ENCODE data around the gene EML4.
"Not testable (repeated sequence)": the region's sequence is repeated elsewhere in the genome, so short reads cannot be mapped to it uniquely, and the experiment has no call there.

EML4 gene

GRCh38 chr2:42361728-42362283, 192.7 kb downstream of the EML4 start:
- DNase-seq, result no peak

DNA sequence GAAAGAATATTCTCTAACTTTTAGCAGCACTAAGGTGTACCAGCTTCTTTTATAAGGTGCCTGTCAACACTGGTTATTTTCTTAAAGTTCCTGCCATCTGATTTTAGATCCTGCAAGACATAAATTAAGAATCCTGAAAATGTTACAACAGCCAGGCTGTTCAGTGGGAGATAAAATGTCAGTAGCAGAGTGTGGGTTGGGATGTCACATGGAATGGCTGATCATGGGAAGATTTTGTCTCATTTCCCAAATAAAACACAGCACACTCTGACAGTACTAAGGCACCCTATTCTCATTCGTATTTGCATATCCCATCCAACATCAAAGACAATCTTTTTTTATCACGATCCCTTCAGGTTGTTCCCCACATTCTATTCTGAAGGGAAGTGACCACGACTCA, 194.3 kb downstream of the EML4 start:
- DNase-seq, result no peak

DNA sequence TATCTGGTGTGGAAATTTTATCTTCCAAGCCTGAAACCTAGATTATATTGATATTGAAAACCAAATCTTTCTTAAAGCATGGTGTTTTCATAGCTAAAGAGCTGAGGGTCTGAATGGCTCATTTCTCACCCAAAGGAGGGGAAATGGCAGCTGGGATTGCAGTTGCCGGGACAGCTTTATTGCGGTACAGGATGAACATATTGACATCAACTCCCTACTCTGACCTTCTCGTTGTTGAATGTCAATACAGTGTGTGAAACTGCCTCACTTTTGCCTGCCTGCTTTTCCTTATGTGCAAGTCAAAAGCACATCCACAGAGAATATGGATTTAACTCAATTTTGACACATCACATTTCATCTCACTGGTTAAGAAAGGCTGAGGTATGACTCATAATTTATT, 195.5 kb downstream of the EML4 start:
- DNase-seq, result no peak

DNA sequence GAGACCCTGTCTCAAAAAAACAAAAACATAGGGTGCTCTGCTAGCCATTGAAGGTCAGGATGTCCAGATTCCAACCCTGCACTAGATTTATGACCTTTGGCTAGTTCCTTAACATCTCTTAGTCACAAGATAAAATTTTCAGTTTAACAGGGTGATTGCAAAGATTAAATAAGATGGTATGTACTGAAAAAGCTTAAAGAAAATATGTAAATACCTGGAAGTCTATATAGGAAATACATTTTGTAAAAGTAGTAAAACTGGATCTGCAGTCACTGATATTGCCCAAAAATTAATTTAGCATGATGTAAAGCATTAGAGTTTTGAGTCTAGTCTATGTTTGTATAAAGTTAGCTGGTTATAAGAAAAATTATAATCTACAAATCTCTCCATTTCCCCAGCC, 197.3 kb downstream of the EML4 start:
- DNase-seq, result no peak

DNA sequence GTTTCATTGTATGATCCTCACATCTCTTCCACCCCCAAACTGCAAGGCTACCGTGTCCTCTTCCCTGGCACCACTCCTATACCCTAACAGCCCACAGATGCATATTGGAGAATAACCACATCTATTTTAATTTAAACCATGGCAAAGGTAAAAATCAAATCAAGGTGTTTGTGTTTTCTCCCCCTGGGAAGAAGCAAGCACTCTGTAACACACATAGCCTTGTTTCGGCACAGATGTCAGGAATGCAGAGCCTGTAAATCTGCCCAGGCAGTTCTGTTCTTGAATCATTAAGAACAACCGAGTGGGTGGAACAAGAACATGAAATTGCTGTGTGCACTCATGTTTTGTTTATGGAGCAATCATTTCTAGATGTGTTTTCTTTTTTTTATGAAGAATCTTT, 198.7 kb downstream of the EML4 start:
- DNase-seq, result peak in 1 of 2 experiments; percentile 12

DNA sequence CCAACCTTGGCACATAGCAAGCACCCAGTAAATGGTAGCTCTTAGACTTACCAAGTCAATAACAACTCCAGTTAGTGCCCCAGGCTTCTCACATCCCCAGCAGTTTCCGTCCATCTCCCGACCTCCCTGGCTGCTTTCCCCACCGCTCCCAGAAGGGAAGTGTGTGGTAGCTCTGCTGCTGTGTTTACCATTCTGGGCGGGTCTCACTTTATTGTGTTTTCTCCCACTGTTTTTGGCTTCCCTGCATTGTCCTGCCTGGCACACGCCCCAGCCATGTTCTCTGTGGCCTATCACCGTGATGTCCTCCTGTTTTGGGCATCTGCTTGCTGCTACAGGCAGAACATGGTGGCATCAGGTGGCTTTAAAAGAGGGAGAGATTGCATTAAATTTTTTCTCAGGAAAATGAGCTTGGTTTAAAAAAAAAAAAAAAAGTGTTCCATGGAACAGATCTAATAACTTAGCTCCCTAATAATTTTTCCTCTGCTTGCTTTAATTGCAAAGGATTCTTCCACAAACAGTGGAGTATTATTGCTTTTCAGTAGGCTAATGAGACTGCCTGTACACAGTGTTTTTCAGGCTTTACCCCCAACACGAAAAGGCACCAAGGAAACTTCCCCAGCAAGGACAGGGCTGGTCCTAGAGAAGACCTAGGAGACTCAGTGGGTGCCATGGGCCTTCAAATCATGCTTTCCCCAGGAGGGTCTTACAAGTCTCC, 199.8 kb downstream of the EML4 start:
- DNase-seq, result peak; percentile 85 to 94

DNA sequence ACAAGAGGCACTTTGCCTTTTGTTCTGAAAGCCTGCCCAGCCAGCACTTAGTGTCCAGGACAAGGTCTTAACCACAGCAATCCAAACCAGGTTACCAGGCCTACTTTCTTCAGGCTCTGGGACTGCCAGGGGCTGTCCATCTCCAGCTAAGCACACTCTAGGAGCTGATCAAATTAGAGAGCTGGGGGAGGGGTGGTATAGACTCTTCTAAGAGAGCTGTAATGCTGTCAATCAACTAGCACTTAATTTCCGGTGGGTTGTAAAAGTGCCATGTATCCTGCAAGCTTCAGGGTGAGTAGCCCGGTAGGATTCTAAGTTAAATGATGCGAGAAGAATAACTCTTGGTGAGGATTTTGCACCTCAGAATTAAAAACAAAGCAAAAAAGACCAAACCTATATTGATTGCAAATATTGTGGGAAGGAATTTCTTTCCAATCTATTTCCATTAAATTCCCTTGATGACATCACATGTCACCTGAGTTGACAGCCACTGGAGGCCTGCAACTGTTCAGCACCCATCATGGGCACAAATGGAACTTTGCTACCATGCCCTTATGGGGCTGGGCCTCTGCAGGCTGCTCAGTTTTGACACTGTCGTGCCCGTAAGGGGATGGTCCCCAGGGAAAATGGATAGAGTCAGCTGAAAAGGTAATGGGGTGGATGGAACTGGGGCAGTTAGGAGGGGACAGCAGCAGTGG, 200.5 kb downstream of the EML4 start:
- peak in 1 of 2 experiments; percentile 48 for DNase-seq

DNA sequence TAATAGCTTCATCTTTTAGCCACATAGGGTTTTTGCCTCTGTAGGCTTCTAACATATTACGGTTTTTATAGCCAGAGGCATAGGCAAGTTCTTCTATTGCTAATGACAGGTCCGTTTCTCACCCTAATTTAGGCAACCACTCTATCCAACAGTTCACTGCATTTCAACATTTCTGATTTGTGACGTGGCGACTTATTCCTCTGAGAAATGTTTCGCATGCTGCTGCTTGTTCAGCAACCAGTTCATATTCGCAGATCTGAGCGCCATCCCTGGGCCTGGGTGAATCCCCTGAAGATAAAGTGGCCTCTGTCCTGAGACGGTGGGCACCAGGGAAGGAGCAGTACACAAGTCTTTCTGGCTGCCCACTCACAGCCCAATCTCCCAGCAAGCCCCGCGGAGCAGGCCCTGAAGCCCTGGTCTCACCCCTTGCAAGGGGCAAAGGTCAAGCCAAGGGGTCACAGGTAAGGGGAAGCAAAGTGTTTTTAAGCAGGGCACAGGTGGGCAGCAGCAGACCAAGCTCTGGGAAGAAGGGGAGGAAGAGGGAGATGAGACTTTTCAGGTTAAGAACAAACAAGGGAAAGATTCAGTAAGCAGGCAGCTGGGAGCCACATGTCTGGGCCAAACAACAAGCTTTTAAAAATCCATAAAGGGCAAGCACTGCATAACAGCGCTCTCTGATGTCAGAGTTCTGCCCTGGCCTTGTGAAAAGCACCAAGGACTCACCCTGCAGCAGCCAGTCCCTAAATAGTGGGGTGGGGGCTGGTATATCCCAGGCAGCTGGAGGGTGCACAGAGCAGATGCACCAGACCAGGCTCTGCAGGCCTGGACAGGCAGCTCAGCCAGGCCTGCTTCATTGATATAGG, 202.7 kb downstream of the EML4 start:
- peak; percentile 53 to 90 for DNase-seq

DNA sequence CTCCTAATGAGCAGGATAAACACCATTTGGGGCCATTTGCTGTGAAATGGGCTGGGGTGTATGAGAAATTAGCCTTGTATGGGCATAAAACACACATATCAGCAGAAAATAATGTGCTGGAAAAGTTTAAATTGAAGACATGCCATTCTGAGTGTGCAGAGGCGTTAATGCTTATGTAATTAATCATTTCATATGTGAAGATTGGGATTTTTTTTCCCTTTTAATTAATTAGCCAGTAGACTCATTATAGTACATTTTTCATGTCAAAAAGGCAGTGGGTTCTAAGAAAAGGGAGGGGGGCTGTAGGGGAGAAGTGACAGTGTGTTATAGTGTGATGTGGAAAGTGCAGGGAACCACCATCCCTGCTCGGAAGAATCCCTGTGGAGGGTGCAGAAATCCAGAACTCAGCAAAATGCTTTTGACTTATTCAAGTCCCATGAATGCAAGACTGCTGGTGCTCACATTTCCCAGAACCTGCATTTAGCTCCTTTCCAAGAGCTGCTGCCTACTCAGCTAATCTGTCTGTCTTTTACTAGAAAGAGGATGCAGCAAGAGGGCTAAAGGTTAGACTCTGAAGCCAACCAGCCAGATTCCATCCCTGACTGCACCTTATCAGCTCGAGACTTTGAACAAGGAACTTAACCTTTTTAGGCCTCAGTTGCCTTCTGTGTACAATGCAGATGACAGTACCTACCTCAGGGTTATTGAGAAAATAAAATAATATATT, 203.5 kb downstream of the EML4 start:
- DNase-seq, result peak in 1 of 2 experiments; percentile 55

GRCh38 chr2:42376758-42377157, 207.6 kb downstream of the EML4 start:
- DNase-seq, result no peak

GRCh38 chr2:42378415-42378814, 209.3 kb downstream of the EML4 start:
- no peak for DNase-seq

- not testable (repeated sequence) for DNase-seq
Observed at GRCh38 chr2:42380026-42380425, 210.9 kb downstream of the EML4 start.

DNA sequence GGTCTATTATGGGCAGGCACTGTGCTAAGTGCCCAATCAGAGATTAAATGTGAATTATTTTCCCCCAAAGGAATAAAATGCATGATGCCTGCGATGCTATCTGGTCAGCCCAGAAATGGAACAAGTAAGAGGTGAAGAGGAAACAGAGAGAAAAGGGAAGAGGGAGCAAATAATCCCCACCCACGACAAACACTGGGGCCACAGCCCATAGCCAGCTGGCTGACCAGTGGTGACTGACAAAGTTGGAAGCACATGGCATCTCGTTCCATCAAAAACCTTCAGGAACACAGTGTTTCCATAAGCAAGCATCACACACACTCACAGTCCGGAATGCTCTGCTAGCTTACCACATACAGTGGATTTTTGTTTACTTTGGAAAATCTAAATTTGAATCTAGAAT, 213.0 kb downstream of the EML4 start:
- DNase-seq, result no peak
